NCI-H146 (cell line): ENCODE data around the gene EIF3L.
"Not testable (repeated sequence)": the region's sequence is repeated elsewhere in the genome, so short reads cannot be mapped to it uniquely, and the experiment has no call there.

ENCODE experiments used
- DNase-seq: peaks from one replicate; lab custom pipeline; 2025; lab: John Stamatoyannopoulos, UW

EIF3L gene

DNA sequence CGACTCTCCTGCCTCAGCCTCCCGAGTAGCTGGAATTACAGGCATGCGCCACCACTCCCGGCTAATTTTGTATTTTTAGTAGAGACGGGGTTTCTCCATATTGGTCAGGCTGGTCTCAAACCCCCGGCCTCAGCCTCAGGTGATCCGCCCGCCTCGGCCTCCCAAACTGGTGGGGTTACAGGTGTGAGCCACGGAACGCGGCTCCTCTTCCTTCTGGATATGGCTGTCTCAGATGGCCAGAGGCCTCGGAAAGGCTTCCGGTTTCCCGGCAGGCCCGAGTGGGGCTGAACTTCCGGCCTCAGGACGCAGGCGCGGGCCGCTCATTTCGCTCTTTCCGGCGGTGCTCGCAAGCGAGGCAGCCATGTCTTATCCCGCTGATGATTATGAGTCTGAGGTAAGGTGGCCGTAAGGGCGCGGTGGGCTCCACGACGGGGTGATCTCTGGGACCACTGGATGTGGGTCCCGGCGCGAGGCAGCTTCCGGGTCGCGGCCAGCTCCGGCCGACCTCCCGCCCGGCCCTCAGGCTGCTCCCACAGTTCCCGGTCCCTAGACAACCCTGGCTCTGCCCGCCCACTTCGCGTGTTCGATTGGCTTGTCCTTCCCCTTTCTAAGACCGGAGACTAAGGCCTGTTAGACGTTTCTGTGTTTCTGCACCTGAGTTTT lies at the start of gene EIF3L:
Gene EIF3L (plus strand): TSS at position 331 of the 663 bp plus-strand sequence. CDS start 31 bp downstream, at position 362.
- peak; percentile 81 for DNase-seq

DNA sequence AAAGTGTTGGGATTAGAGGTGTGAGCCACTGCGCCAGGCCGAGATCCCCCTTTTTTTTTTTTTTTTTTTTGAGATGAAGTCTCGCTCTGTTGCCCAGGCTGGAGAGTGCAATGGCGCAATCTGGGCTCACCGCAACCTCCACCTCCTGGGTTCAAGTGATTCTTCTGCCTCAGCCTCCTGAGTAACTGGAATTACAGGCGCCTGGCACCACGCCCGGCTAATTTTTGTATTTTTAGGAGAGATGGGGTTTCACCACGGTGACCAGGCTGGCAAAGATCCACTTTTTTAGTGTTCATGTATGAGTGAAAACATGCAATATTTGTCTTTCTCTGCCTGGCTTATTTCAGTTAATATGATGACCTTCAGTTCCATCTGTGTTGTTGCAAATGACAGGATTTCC lies 49.2 kb upstream of the EIF3L start:
- not testable (repeated sequence) for DNase-seq

DNA sequence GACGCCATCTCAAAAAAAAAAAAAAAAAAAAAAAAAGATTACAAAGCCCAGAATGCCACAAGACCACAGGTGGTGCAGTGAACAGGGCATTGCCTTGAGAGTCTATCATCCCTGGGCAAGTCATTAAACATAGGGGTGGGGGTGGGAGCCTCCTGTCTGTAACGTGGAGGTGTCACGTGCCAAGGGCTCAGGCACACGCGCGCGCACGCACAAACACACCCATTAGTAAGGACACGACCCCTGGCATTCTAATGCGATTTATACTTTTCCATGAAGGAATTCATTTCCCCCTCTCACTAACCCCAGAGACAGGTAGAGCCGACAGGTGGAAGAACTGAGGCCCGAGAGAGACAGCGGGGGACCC lies 47.3 kb upstream of the EIF3L start:
- DNase-seq = peak; percentile 68

DNA sequence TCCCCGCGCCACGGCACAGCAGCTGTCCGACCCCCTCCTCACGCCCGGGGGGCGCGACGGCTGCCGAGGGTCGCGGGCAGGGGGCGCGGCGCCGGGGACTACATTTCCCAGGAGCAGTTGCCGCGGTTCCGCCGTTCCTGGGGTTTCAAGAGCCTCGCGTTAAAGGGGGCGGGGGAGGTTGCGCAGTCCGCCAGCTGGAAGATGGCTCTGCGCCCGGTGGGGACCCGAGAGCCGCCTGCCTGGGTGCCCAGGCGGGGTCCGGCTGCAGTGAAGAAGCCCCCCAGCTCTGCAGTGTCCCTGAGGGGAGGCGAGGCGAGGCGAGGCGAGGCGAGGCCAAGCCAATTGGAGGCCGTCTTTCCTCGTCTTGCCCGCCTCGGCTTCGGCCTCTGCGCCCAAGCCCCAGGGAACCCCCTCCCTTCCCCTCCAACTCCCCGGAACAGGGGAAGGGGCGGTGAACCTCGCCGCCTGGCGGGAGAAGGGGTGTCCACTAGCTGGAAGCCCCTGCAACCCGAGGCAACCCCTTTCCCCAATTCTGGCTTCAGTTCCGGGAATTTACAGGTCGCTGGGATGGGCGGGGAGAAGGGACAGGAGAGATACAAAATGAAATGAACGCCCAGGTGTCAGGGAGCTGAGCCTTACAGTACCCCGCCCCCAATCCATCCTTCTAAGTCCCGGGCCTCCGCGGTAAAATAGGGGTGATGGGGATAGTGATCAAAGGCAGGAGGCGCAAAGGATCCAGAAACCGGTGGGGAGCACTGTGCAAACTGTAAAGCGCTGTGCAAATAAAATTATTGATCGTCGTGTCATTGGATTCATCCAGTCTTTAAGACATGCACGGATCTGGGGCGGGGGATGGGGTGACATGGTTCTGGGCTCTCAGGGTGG lies 46.7 kb upstream of the EIF3L start:
- DNase-seq = peak; percentile 61

DNA sequence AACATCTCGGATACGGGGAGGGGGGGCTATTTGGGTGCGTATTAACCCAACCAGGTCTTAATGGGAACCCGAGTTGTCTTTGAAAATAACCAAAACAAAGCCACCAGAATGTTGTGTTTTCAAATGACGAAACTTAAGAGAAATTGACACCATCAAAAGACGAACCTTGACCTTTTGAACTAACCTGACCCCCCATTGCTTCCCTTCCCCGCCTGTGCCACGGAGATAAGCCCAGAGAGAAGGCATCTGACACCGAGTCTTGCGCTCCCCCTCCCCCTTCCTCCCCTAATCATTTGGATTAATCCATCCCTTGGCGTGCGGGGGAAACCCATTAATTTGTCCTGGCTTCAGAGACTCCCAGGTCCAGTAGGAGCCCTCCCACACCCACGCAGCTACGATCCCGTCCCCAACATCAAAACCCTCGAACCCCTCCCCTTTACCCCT lies 46.0 kb upstream of the EIF3L start:
- peak; percentile 71 for DNase-seq

DNA sequence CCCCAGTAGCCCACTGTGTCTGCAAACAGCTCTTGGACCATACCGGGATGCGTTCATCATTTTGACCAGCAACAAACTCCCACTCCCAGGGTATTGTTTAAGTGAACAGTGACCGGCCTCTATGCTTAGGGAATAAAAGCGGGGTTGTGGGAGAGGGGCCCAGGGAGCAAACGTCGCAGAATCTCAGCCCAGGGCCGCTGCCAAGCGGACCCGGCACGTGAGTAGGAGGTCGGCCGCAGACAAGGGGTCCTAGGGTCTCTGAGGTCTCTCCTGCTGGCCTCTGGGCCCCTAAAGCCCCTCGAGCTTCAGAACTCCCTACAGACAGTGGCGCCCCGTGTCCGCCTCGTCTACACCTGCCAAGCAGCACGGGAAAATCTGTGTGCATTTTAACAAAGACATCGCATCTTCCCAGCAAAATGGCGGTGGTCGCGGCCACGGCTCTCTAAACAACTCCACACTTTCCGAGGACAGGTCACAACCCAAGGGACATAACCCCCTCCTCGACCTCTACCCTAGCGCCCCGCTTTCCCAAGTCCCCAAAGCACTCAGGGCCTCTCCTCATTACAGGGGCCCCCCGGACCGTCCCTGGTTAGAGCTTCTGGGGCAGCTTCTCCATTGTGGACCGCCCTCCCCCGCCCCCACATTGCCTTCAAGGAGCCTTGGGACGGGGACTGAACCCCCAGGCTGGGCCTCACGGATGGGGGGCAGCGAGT lies 45.4 kb upstream of the EIF3L start:
- DNase-seq = peak; percentile 53

DNA sequence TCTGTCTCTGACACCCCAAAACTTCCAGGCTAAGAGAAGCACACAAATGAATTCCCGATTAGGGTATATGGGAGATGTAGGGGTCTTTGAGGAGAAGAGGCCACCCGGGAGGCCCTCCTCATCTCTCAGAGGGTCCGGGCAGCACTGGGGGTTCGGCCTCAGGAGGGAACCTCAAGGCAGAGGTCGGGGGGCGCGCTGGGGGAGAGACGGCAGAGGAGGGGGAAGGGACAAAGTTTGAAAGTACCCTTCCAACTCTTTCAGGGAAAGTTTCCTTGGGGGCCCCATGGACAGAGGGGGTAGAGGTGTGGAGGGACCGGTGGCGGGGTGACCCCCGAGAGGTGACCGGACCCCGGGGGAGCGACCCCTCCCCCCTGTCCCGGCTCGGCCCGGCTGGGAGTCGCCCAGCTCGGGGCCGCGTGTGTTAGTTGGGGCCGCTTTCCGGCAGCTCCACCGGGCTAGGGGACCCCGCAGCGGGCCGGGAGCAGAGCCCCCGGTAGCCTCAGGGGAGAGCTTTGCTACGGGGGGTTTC lies 44.8 kb upstream of the EIF3L start:
- DNase-seq = no peak

DNA sequence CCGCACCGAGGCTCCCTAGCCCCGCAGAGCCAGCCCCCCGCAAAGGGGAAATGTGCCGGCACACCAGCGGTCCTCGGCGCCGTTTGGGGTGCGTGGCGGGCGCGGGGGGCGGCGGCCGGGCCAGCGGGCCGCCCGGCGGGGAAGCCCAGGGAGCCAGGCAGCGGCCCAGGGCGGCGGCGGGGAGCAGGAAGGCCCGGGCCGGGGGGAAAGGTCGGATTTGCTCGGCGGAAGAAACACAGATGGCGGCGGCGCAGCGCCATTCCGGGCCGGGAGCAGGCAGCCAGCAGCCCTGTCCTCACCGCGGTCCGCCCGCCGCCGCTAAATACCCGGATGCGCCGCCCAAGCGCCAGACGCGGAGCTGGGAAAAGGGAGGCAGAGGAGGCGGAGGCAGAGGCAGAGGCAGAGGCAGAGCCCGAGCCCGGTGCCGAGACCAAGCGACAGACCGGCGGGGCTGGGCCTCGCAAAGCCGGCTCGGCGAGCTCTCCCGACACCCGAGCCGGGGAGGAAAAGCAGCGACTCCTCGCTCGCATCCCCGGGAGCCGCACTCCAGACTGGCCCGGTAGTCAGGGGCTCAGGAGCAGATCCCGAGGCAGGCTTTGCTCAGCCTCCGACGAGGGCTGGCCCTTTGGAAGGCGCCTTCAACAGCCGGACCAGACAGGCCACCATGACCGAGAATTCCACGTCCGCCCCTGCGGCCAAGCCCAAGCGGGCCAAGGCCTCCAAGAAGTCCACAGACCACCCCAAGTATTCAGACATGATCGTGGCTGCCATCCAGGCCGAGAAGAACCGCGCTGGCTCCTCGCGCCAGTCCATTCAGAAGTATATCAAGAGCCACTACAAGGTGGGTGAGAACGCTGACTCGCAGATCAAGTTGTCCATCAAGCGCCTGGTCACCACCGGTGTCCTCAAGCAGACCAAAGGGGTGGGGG lies 44.1 kb upstream of the EIF3L start:
- DNase-seq = peak; percentile 73

DNA sequence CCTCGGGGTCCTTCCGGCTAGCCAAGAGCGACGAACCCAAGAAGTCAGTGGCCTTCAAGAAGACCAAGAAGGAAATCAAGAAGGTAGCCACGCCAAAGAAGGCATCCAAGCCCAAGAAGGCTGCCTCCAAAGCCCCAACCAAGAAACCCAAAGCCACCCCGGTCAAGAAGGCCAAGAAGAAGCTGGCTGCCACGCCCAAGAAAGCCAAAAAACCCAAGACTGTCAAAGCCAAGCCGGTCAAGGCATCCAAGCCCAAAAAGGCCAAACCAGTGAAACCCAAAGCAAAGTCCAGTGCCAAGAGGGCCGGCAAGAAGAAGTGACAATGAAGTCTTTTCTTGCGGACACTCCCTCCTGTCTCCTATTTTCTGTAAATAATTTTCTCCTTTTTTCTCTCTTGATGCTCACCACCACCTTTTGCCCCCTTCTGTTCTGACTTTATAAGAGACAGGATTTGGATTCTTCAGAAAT lies 43.4 kb upstream of the EIF3L start:
- DNase-seq = no peak

DNA sequence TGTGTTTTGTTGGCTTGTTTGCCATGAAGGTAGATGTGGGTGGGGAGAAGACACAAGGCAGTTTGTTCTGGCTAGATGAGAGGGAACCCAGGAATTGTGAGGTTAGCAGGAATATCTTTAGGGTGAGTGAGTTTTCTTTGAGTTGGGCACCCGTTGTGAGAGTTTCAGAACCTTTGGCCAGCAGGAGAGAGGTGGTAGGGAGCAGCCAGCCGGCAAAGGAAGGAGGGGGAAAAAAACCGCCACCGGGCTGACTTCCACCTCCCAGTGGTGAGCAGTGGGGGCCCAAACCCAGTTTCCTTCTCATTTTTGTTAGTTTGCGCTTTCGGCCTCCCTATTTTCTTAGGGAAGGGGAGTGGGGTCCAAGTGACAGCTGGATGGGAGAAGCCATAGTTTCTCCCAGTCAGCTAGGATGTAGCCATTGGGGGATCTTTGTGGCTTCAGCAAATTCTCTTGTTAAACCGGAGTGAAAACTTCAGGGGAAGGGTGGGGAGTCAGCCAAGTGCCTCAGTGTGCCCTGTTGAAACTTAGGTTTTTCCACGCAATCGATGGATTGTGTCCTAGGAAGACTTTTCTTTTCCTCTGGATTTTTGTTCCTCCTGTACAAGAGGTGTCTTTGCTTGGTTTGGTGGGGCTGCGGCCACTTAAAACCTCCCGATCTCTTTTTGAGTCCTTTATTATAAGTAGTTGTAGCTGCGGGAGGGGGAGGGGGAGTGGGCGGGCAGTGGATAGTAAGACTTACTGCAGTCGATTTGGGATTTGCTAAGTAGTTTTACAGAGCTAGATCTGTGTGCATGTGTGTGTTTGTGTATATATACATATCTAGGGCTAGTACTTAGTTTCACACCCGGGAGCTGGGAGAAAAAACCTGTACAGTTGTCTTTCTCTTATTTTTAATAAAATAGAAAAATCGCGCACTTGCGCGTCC lies 42.5 kb upstream of the EIF3L start:
- DNase-seq = no peak

DNA sequence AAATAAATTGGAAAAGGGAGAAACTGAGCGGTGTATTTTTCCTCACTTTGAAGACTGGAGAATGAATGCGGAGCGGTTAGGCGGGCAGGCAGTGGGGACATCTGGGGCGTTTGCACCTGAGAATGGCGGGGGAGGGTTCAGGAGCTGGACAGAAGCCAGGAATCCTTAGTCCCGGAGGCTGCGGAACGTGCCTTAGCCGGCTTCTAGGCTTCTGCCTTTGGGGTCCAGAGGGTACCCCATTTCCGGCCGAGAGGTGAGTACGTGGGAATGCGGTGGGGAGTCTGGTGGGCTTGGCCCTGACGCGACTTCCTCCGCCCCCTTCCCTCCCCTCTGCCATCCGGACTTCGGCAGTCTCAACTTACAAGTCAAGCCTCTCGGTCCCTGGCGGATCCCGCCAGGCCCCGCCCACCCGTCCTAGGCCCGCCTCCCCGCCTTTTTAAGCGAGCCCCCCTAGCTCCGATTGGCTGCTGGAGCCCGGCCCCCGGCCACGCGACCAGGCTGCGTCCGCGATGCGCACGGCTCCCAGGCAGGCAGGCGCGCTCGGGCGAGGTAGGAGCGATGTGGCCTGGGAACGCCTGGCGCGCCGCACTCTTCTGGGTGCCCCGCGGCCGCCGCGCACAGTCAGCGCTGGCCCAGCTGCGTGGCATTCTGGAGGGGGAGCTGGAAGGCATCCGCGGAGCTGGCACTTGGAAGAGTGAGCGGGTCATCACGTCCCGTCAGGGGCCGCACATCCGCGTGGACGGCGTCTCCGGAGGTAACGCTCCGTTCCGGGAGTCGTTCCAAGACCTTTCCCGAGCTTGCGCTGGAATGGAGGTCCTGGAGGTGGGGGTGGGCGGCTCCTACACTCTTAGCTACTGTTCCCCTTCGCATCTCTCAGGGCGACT lies 41.6 kb upstream of the EIF3L start, which contains the start of gene GCAT:
Gene GCAT (plus strand): TSS at position 525 of the 884 bp plus-strand sequence. CDS start 34 bp downstream, at position 559.
- peak; percentile 87 for DNase-seq

DNA sequence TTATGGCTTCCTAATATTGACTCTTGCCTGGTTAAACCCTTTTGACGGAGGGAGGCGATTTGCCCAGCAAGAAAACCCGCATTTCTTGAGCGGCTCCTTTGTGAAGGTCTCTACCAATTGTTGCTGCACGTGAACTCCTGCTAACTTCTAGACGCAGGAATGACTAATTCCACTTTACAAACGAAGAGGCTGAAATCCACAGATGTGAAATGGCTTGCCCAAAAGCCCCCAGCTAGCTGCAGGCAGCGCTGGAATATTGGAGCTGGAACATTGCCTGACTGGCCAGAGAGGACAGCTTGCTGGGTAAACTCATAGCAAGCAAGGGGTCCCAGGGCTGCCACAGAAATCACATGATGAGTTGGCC lies 40.9 kb upstream of the EIF3L start:
- DNase-seq = no peak

DNA sequence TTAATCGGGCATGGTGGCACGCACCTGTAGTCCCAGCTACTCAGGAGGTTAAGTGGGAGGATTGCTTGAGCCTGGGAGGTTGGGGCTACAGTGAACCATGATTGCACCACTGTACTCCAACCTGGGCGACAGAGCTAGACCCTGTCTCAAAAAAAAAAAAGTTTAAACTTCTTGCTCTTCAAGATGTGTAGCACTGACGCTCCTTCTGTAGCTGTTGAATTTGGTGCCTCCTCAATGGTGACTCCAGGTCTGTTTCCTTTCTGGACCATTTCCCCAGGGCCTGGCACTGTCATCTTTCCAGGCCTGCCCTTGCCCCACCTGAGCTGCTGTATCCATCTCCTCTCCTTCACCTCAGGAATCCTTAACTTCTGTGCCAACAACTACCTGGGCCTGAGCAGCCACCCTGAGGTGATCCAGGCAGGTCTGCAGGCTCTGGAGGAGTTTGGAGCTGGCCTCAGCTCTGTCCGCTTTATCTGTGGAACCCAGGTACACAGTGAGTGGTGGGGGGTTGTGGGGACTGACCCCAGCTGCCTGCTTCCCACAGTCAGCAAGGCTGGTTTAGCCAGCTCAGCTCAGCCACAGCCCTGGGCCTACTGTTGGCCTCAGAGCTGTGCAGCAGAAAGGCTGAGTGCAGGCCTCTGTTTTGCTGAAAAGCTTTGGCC lies 39.4 kb upstream of the EIF3L start:
- no peak for DNase-seq

DNA sequence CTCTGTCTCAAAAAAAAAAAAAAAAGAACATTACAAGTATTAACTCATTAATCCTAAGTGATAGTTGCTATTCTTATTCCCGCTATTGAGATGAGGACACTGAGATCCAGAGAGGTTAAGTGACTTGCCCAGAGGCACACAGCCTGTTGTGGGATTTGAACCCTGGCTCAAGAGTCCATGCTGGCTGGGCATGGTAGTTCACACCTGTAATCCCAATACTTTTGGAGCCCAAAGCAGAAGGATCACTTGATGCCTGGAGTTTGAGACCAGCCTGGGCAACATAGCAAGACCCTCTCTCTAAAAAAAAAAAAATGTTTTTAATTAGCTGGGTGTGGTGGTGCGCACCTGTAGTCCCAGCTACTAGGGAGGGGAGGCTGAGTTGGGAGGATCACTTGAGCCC lies 37.4 kb upstream of the EIF3L start:
- no peak for DNase-seq

DNA sequence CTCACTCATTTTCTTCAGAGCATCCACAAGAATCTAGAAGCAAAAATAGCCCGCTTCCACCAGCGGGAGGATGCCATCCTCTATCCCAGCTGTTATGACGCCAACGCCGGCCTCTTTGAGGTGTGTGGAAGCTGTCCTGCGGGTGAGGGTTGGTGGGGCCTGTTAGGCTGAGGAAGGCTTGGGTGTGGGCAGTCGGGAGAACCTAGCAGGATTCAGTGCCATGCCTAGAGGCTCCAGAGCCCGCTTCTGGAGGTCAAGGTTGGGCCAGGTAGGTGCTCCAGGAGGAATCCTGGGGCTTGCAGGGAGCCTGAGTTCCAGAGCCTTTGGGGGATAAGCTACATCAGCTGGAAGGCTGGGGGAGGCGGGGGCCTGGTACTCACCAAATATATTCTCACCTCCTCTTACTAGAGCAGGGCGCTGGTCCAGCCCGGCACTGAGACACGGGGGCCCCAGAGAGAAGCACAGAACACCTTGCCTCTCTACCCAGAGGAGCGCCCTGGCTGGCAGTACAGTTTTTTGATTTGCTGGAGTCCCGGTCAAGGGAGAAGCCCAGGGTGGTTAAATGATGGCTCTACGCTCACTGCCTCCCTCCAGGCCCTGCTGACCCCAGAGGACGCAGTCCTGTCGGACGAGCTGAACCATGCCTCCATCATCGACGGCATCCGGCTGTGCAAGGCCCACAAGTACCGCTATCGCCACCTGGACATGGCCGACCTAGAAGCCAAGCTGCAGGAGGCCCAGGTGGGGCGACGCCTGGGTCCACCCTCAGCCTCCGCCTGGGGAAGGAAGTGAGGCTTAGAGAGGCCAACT lies 36.1 kb upstream of the EIF3L start:
- DNase-seq = no peak

DNA sequence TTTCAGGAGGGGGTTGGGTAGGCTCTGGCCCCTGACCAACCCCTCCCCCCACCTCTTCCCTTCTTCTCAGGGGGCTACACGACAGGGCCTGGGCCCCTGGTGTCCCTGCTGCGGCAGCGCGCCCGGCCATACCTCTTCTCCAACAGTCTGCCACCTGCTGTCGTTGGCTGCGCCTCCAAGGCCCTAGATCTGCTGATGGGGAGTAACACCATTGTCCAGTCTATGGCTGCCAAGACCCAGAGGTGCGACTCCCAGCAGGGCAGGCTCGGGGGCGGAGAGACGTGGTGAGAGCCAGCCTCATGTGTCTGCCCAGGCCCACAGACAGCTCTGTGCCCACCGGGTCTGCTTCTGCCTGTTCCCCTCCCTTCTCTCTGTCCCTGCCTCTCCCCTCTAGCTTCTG lies 33.6 kb upstream of the EIF3L start:
- no peak for DNase-seq

DNA sequence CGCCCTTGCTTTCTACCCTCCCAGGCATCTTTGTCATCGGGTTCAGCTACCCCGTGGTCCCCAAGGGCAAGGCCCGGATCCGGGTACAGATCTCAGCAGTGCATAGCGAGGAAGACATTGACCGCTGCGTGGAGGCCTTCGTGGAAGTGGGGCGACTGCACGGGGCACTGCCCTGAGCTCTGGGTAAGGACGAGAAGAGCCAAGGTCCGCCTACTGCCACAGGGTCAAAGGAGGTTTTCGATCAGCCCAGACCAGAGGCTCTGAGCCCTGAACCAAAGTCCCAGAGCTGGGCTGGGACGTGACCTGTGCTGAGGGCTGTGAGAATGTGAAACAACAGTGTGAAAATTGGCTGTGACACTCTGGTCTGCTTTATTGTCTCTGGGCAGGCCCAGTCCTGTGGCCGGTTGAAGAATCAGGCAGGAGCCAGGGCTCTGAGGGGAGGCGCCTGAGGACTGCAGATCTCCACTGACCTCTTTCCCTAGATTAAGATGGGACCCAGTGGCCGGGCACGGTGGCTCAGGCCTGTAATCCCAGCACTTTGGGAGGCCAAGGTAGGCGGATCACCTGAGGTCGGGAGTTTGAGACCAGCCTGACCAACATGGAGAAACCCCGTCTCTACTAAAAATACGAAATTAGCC lies 32.6 kb upstream of the EIF3L start:
- DNase-seq = no peak
